Activated CD8-positive, alpha-beta memory T cell treated with anti-CD3 and anti-CD28 coated beads for 4 hours (primary cell): ENCODE data around the gene SLC38A9.
"Not testable (repeated sequence)": the region's sequence is repeated elsewhere in the genome, so short reads cannot be mapped to it uniquely, and the experiment has no call there.

ENCODE experiments used
- DNase-seq, 2 donors: peaks; one replicate each; pipeline ENCODE4 v3.0.0-alpha.2; 2020; ENCODE audit warnings: low read depth in 2 of 2

The SLC38A9 gene

DNA sequence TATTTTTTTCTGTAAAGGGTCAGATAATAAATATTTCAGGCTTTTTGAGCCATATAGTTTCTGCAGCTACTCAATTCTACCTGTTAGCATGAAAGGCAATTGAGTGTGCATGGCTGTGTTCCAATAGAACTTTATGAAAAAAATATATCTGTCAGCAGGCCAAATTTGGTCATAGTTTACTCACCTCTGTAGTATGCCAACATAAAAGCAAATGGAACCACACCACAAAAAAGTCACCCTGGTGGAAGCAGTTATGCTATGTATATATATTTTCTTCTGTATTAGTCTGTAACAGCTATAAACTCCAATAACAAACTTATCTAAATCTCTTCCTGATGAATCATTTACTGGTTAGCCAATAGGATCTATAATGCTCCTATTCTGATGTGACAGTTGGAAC lies 3.4 kb downstream of the SLC38A9 start:
- no peak for DNase-seq

DNA sequence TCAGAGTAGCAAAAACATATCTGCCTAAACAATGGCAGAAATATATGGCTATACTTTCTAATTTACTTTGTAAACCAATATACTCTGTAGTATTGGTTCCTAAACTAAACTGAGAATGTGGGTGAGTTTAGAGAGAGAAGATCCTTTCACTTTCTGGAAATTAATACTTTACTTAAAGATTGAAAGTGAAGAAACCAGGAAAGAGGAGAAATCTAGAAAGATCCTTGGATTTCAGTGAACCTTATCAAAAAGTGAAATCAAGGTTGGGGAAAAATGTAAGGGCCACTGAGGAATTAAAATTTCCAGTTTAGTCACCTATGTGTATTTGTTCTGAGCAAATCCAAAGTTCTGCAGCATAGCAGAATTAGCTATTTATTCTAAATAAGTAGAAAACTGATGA lies 5.9 kb downstream of the SLC38A9 start:
- DNase-seq, result no peak

DNA sequence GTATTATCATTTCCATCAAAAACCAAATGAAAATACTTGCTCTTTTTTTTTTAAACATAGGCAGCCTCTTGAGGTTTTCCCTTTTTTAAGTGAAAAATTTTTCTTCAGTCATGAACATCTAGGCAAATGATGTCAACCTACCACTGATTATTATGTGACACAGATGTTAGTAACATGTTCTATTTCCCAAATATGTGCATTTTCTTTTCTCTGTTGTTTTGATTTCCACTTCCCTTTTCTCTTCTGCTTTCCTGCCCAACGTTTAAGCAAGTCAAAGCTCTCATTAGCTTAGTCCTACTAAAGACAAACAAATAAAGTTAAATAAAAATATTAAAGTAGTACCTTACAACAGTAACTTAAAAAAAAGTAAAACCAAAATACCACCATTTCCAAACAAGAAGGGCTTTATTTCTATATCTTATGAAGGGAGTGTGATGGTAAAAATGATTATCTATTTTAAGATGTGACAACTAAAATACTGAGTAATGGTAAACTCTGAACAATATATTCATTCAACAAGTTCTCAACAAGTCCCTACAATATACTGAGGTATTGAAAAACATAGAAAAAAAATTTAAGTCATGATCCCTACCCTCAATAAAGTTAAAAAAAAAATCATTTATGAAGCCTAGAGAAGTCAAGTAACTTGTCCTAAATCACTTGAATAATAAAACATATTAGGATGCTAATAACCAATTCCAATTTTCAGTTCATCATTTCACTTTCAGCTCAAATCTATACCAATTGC lies 9.4 kb downstream of the SLC38A9 start:
- no peak for DNase-seq

DNA sequence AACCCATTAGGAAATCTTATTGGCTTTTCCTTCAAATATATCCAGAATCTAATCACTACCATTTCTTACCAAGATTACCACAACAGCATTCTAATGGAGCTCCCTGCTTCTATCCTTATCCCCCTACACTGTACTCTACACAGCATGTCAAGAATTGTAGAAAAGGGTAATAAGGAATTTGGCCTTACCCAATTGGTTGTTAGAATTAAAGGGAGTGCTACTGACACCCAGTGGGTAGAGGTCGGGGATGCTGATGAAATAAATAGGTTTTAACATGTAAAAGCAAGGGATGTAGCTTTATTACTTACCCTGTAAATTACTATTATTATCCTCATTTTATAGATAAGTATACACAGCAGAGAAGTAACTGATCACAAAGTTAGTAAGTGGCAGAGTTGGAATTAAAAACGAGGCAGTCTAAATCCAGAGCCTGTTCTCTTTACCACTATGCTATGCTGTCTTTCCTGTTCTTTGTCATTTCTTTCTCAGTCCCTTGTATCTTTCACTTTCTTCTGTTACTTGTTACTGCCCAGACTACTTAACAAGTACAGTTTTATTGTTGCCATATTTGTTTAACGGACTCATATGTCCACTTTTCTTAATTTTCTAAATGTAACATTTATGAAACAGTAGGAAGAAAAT lies 10.5 kb downstream of the SLC38A9 start:
- no peak for DNase-seq

DNA sequence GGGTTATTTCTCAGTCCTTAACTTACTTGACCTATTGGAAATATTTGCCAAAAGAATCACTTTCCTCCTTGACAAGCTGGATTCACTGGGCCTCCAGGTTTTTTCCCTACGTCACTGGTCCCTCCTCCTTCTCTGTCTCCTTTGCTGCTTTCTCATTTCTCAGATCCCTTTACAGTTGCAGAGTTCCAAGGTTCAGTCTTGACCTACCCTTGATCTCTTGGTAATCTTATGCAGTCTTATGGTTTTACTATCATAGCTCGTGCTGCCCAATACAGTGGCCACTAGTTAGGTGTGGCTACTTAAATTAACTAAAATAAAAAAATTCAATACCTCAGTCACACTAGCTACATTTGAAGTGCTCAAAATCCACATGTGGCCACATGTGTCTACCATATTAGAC lies 11.4 kb downstream of the SLC38A9 start:
- DNase-seq, result no peak

DNA sequence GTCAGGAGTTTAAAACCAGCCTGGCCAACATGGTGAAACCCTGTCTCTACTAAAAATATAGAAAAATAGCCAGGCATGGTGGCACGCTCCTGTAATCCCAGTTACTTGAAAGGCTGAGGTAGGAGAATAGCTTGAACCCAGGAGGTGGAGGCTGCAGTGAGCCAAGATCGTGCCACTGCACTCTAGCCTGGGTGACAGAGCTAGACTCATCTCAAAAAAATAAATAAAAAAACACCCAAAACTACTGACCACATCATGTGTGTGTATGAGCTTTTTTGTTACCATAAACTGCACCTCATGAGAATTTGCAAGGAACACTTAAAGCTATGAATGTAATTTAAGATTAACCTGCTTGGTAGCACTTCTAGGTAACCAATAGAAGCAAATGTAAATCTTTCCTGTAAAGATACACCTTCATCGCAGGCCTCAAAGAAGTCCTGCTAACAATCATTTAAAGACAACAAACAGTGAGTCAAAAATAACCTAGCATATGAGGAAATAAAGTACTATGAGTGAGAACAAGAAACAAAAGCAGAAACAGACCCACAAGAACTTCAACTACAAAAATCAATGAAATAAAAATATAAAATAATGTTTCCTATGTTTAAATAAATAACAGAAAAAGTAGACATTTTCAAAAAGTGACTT lies 13.0 kb downstream of the SLC38A9 start:
- no peak for DNase-seq

DNA sequence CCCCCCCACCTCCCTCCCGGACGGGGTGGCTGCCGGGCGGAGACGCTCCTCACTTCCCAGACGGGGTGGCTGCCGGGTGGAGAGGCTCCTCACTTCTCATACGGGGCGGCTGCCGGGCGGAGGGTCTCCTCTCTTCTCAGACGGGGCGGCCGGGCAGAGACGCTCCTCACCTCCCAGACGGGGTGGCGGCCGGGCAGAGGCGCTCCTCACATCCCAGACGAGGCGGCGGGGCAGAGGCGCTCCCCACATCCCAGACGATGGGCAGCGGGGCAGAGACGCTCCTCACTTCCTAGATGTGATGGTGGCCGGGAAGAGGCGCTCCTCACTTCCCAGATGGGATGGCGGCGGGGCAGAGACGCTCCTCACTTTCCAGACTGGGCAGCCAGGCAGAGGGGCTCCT lies 15.4 kb downstream of the SLC38A9 start:
- DNase-seq, result not testable (repeated sequence)

DNA sequence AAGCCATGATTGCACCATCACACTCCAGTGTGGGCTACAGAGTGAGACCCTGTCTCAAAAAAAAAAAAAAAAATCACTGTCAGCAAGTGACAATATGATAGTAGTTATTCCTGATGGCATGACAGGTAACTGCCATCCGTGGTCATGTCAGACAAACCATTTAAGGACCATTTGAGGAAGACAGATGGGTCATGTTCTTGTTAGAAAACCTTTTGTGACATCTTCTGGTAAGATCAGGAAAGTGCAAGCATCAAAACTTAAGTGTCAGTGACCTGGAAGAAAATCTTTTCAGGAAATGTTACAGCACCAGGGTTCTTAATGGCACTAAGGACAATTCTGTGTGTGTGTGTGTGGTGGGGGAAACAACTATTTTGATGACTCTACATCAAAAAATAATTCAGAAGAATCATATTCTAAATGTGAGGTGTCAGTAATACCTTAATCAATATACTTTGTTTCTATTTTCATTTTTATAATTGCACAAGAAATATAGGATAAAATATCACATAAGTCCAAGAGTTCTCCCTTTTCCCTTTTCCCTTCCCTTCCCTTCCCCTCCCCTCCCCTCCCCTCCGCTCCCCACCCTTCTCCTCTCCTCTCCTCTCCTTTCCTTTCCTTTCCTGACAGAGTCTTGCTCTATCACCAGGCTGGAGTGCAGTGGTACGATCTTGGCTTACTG lies 17.8 kb downstream of the SLC38A9 start:
- no peak for DNase-seq

DNA sequence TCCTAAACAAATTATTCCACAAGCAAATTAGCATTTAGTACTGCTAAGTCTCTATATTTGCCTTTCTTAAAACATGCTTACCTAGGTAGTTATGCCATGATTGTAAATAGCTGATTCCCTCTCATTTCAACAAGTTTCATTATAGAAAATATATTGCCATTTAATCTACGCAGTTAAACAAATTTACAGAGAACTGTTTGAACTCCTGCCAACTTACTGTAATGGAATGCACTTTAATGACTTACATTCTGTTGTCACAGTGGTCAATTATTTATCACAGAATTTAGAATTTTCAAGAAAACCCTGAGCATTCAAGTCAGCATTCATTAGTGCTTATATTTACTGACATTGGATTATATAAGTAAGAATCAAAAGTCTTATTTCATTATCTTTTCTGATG lies 19.6 kb downstream of the SLC38A9 start:
- DNase-seq, result no peak

DNA sequence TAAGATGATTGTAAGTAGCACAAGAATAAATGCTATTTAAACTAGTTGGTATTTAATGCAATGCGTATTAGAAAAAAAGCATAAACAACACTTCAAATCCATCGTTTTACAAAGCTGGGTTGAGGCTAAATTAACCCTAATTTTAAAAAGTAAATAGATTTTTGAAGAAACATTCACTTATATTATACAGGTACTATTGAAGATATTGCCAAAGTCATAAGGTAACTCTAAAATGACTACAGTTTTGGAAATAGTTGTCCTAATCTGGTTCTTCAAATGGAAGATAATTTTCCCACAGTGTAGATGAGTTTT lies 20.1 kb downstream of the SLC38A9 start:
- DNase-seq, result no peak

DNA sequence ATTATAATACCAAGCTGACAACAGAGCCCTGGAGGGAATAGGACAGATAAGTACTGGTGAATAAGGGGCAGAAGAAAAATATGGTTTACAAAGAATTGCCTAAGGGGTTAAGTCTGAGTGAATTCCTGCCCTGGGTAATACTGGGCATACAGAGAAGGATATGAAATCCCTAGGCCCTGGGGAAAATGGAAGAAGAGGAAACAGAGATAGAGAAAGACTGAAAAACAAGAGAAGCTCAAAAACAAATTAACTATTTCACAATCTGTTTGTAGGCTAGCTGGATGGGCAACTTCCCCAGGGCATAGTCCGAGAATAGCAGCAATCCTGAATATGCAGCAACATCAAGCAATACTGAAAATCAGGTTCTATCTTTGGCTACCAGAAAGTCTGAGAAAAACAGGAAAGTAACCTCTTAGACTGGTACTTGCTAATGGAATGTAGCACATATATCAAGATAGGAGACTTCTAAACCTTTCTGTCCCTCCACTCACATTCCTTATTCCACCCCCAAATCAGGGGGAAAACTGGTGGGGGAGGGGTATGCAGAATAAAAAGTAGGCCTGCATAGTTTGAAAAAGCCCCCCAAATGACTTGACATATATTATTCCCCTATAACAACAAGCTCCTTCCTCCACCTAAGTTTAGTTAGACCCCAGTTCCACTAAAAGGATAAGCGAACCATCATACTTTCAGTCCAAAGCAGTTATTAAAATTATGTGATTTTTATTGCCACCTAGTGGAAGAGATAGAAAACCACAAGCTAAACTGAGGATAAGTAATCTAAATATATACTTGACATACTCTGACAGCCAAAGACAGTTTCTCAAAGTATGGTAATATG lies 20.6 kb downstream of the SLC38A9 start:
- no peak for DNase-seq

DNA sequence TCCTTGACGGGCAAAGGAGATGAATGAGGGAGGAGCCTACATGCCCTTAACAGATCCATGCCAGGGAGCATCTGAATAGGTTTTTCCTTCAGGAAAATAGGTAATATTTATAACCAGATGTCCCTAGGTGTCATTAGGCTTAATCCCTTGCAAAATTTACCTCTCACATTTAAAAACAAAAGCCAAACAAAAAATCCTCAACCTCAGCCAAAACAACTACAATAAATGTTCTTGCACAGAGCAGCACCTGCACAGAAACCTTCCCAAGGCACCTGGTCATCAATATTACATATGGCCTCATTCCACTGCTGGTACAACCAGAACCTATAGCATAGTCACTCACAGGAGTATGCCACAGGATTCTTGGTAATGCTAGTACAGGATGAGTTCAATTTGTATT lies 30.1 kb downstream of the SLC38A9 start:
- DNase-seq, result no peak

DNA sequence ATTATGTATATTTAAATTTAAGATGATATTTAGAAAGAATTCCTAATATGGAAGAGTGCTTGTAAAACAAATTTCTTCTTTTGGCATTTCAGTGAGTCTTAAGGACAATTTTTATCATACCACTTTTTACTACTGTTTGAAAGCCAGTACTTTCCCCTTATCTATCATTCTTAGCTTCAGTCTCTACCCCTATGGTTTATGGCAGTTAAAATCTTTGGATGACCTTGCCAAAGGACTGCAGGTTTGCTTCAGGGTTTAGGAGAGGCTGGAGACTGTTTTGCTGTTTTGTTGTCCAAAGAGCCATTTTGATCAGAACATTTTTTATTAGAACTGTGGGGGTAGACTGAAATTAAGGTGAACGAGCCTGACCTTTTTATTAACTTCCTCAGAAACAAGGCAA lies 30.8 kb downstream of the SLC38A9 start:
- no peak for DNase-seq

DNA sequence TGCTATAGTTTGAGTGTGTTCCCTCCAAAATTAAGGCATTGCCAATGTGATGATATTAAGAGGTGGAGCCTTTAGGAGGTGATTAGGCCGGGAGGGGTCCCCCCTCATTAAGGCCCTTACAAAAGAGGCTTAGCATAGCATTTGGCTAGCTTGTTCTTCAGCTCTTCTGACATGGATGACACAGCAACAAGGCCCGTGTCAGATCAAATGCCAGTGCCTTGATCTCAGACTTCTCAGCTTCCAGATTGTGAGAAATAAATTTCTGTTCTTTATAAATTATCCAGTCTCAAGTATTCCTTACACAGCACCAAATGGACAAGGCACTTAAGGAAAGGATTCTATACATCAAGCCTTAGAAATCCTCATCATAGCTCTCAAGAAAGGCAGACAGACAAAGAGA lies 31.8 kb downstream of the SLC38A9 start:
- no peak for DNase-seq

DNA sequence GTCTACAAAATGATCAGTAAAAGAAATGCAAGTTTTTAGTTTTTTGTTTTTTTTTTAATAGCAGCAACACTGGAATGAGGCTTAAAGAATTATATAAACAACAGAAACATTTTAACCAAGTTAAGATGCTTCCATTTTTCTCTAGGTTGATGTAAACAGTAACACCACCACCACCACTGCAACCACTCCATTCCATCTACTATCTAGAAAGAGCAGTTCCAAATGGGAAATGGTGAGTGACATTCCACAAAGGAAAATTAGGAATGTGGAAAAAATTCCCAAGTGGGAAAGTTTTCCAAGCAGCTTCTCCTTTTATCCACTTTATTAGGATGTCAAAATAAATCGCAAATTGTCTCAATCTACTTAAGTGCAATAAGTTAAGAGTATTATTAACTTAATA lies 32.6 kb downstream of the SLC38A9 start:
- DNase-seq, result no peak

DNA sequence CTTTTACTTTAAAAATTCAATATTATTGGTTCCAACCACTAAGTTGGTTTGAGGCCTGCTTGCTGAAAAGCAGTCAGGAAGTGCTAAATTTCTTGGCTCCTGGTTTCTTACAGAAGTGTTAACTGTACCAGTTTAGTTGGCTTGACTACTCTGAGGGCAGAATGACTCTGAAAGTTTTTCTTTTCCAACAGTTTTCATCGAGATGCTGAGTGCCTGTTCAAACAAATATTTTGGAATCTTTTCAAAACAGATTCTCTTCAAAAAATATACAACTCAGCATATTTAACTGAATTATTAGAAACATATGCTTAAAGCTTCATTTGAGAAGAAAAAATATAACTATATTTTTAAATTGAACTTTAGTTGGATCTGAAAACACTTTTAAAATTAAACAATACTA lies 37.0 kb downstream of the SLC38A9 start:
- DNase-seq, result no peak

DNA sequence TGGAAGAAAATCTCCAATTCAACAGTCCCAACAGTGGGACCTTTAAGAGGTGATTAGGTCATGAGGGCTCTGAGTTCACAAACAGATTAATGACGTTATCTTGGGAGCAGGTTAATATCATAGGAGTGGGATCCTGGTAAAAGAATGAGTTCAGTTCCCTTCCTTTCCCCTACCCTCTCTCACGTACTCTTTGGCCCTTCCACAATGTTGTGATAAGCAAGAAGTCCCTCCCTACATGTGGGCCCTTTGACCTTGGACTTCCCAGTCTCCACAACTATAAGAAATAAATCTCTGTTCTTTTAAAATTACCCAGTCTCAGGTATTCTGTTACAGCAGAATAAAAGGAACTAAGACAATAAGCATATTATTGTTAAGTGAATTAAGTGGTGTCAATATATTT lies 37.8 kb downstream of the SLC38A9 start:
- no peak for DNase-seq

DNA sequence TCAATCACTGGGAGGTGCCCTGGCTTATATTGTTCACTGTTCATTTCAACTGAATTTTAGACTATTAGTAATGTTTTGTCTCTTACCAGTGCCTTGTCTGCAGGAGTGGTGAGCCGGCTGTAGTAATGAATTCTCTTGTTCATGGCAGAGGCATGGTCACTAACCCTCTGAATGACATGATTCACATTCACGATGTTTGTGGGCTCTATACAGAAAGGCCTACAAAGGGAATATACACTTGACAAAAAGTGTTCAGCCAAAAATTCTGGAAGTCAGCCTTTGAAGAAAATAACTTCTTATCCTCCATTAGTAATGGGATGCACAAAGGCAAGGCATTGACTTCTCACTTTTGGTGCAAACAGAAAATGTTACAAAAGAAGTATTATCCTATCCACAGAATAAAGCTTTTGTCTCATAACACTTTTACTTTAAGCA lies 39.6 kb downstream of the SLC38A9 start:
- DNase-seq, result no peak

DNA sequence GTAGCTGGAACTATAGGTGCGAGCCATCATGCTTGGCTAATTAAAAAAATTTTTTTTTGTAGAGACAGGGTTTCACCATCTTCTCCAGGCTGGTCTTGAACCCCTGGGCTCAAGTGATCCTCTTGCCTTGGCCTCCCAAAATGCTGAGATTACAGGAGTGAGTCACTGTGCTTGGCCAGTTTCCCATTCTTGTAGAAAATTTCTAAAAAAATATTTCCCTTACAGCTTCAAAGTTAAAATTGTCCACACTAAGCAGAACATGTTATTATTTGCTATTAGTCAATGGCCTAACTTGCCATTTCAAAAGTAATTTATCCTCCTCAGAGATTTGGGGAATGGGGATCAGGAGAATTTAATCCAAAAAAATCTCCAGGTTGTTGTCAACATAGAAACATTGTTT lies 40.1 kb downstream of the SLC38A9 start:
- no peak for DNase-seq

DNA sequence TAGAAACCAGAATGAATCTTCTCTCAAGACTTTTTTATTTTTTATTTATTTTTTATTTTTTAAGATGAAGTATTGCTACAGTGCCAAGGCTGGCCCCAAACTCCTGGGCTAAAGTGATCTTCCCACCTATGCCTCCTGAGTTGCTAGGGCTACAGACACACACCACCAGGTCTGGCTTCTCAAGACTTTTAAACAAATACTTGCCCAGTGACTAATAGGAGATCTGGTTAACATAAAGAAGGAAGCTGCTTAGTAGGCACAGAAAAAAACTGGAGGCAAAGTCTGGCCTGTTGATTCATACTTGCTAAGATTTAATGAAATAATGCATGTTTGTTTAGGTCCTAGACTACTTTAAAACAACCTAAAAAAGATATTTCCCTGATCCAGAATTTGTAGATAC lies 43.8 kb downstream of the SLC38A9 start:
- no peak for DNase-seq

DNA sequence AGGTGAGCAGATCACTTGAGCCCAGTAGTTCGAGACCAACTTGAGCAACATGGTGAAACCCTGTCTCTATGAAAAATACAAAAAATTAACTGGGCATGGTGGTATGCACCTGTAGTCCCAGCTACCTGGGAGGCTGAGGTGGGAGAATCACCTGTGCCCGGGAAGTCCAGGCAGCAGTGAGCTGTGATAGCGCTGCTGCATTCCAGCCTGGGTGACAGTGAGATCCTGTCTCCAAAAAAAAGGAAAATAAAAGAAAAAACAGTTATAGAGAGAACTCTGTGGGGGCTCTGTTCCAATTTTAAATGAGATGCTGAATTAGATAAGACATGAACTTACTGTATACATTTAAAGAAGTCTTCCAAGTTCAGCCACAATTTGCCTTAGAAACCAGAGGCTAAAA lies 44.2 kb downstream of the SLC38A9 start:
- no peak for DNase-seq

DNA sequence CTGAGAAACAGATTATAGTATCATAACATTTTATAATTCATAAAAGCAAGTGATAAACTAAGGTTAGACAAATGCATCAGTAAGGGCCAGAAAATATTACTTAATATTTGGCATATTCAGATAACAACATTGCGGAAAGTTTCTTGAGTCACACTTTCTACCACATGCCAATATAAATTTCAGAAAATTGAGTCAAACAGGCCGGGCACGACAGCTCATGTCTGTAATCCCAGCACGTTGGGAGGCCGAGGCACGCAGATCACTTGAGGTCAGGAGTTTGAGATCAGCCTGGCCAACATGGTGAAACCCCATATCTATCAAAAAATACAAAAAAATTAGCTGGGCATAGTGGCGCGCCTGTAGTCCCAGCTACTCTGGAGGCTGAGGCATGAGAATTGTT lies 47.1 kb downstream of the SLC38A9 start:
- DNase-seq, result no peak
